GM12878 (cell line): ENCODE results near the gene SIT1. TPM values are rescaled to one million over a fixed set of nuclear protein-coding genes. Genes with fewer than 3 reads are reported as not detected.

ENCODE experiments used
- ATAC-seq: fragments of 200-7000 bp; cut with Tn5 transposase; 3 replicates; pipeline ENCODE4 v1.9.1; 2020; ENCODE audit warnings: mild to moderate bottlenecking, moderate library complexity
- BruUV-seq: library from RNA; stranded (reverse); fragments of 400-500 nt; replicated peaks from 2 replicates; lab custom pipeline; 2021; lab: Mats Ljungman, UMichigan
- CTCF ChIA-PET: fragments of 300-600 bp; sonication (Branson Sonifier 250); formaldehyde crosslinking; extraction: SDS; loops from one replicate; lab custom pipeline; 2021; ENCODE audit warnings: inconsistent platforms; lab: Yijun Ruan, JAX
- POLR2A ChIA-PET: fragments of 350-600 bp; formaldehyde crosslinking; extraction: SDS; loops from one replicate; lab custom pipeline; 2021; ENCODE audit warnings: inconsistent platforms; lab: Charles Lee
- RAD21 ChIA-PET: fragments of 300-600 bp; sonication (Branson Sonifier 250); formaldehyde crosslinking; loops from one replicate; lab custom pipeline; 2023; ENCODE audit warnings: antibody characterized with exemption; ENCODE audit not compliant: unreplicated experiment; lab: Charles Lee
- SMC1A ChIA-PET: fragments of 300-600 bp; sonication (Branson Sonifier 250); formaldehyde crosslinking; loops from one replicate; lab custom pipeline; 2023; ENCODE audit not compliant: unreplicated experiment, uncharacterized antibody; lab: Charles Lee
- DNase-seq: peaks from one replicate; pipeline ENCODE4 v3.0.0-alpha.2; 2011; ENCODE audit warnings: low read depth, low spot score
- FAIRE-seq: peaks from 3 replicates; lab custom pipeline; 2011; peaks lifted over from hg19 to GRCh38; lab: Jason Lieb, UNC
- H2AFZ ChIP-seq: 2 replicates; pipeline ENCODE4 v1.6.0; 2011; ENCODE audit warnings: low read depth, low read length, control low read depth; ENCODE audit not compliant: control insufficient read depth
- H3K27ac ChIP-seq: 2 replicates; pipeline ENCODE4 v1.5.1; 2011; ENCODE audit warnings: control low read depth; ENCODE audit not compliant: control insufficient read depth, insufficient read depth
- H3K27me3 ChIP-seq, 2 experiments: replicated peaks in 1 of 2; 2 replicates each; pipeline versions ENCODE4 v1.6.0 to v1.6.1; 2011; ENCODE audit warnings: low read length in 1 of 2; ENCODE audit not compliant: control insufficient read depth in 2 of 2, insufficient read depth in 2 of 2
- H3K36me3 ChIP-seq, 2 experiments: 2 replicates each; pipeline ENCODE4 v1.5.1; 2011; ENCODE audit warnings: low read length in 1 of 2; ENCODE audit not compliant: control insufficient read depth in 2 of 2, insufficient read depth in 2 of 2
- H3K4me1 ChIP-seq: 2 replicates; pipeline ENCODE4 v1.6.1; 2011; ENCODE audit warnings: mild to moderate bottlenecking, low read length, moderate library complexity, mixed read lengths; ENCODE audit not compliant: control insufficient read depth, insufficient read depth
- H3K4me2 ChIP-seq: 2 replicates; pipeline ENCODE4 v1.6.0; 2011; ENCODE audit warnings: control low read depth; ENCODE audit not compliant: control insufficient read depth, insufficient read depth
- H3K4me3 ChIP-seq: fragments of 200-600 bp; sonication (generic); 2 replicates; pipeline ENCODE4 v1.5.1; 2016
- H3K79me2 ChIP-seq: 2 replicates; pipeline ENCODE4 v1.6.0; 2011; ENCODE audit warnings: low read length; ENCODE audit not compliant: control insufficient read depth, insufficient read depth
- H3K9ac ChIP-seq: 2 replicates; pipeline ENCODE4 v1.8.0; 2011; ENCODE audit warnings: low read length, control low read depth, mixed read lengths; ENCODE audit not compliant: control insufficient read depth, insufficient read depth
- H3K9me3 ChIP-seq: replicated peaks from 3 replicates; pipeline ENCODE4 v1.5.1; 2011; ENCODE audit warnings: mild to moderate bottlenecking, low read length; ENCODE audit not compliant: control insufficient read depth, insufficient read depth
- H4K20me1 ChIP-seq: 2 replicates; pipeline ENCODE4 v1.6.0; 2011; ENCODE audit not compliant: control insufficient read depth, insufficient read depth
- CHD1 ChIP-seq: IDR thresholded peaks from 2 replicates; pipeline ENCODE4 v1.6.1; 2012; ENCODE audit warnings: low read depth, low read length, improper control_type of control experiment
- KLF5 ChIP-seq: fragments of 450-650 bp; IDR thresholded peaks from 2 replicates; pipeline ENCODE4 v1.6.1; 2014; ENCODE audit warnings: mild to moderate bottlenecking; ENCODE audit not compliant: partially characterized antibody
- MEF2A ChIP-seq: IDR thresholded peaks from 2 replicates; pipeline ENCODE4 v1.6.1; 2011; ENCODE audit warnings: low read depth, mild to moderate bottlenecking, low read length, moderate library complexity; ENCODE audit not compliant: insufficient read depth
- RFX5 ChIP-seq: IDR thresholded peaks from 2 replicates; pipeline ENCODE4 v1.6.1; 2011; ENCODE audit warnings: low read depth, low read length, improper control_type of control experiment
- ZNF24 ChIP-seq: fragments of 450-650 bp; IDR thresholded peaks from 2 replicates; pipeline ENCODE4 v1.6.1; 2017; ENCODE audit warnings: antibody characterized with exemption, mild to moderate bottlenecking
- WGBS: methylation state at CpG from one replicate; pipeline ENCODE4 v1.1.6; 2016; ENCODE audit warnings: low lambda C conversion rate; ENCODE audit not compliant: insufficient replicate concordance, insufficient coverage; ENCODE audit errors: missing lambda C conversion rate; 5-methylcytosine and 5-hydroxymethylcytosine counted together
- in situ Hi-C: fragments of 300-500 bp; cut with MboI; formaldehyde crosslinking; loops from 9 replicates; pipeline ENCODE4 v1.14.3; 2018; ENCODE audit warnings: mixed read lengths
- intact Hi-C: fragments of 100-400 bp; cut with micrococcal nuclease; formaldehyde crosslinking; loops from one replicate; pipeline ENCODE4 v1.14.2; 2022; ENCODE audit not compliant: unreplicated experiment
- polyA plus RNA-seq, 11 experiments: library from polyadenylated mRNA; depleted of rRNA in 4 of 11; unstranded in 6 of 11; stranded (reverse) in 5 of 11; fragments of >200 nt; fragmentation: Nextera tagmentation in 4 of 11; fragmentation: Illumina TruSeq in 1 of 11; extraction: Ambion mirVana in 4 of 11; extraction: Trizol in 1 of 11; gene quantifications; 1 replicate in 1 of 11; 2 replicates in 10 of 11; pipeline versions ENCODE4 v1.2.1 to v1.2.3, GENCODE V29; 2011 to 2016; ENCODE audit warnings: inconsistent platforms in 2 of 11, missing spikeins in 2 of 11, low read depth in 1 of 11
- total RNA-seq, 4 experiments: library from RNA; depleted of rRNA in 3 of 4; stranded (reverse); fragments of >200 nt in 3 of 4; fragmentation: Illumina TruSeq in 1 of 4; extraction: Trizol in 1 of 4; gene quantifications; 2 replicates each; pipeline versions ENCODE4 v1.2.1 to v1.2.3, GENCODE V29; 2013 to 2021
- TF ChIP-seq, protein P1 (sequence below), 3 experiments: IDR thresholded peaks in 2 of 3; conservative IDR thresholded peaks in 1 of 3; 2 replicates each; pipeline ENCODE4 v1.5.1; 2011; ENCODE audit warnings: low read depth in 3 of 3, low read length in 3 of 3, mild to moderate bottlenecking in 3 of 3, control low read depth in 2 of 3, moderate library complexity in 2 of 3, inconsistent platforms in 1 of 3, mixed read lengths in 1 of 3; ENCODE audit not compliant: control insufficient read depth in 2 of 3, insufficient read depth in 1 of 3; ENCODE audit errors: extremely low read depth in 1 of 3
- TF ChIP-seq, protein P2 (sequence below): IDR thresholded peaks from 2 replicates; pipeline ENCODE4 v1.6.1; 2011; ENCODE audit warnings: low read depth, low read length, improper control_type of control experiment, borderline replicate concordance
- TF ChIP-seq, protein P3 (sequence below): fragments of 450-650 bp; conservative IDR thresholded peaks from 2 replicates; pipeline ENCODE4 v1.6.1; 2017; ENCODE audit warnings: mild to moderate bottlenecking, moderate library complexity
- TF ChIP-seq, protein P4 (sequence below): fragments of 450-650 bp; formaldehyde crosslinking; IDR thresholded peaks from 2 replicates; pipeline ENCODE4 v1.4.0; 2020; ENCODE audit warnings: mild to moderate bottlenecking, moderate library complexity
- TF ChIP-seq, protein P5 (sequence below): IDR thresholded peaks from 2 replicates; pipeline ENCODE4 v1.6.1; 2011; ENCODE audit warnings: low read depth, mild to moderate bottlenecking, low read length, moderate library complexity, borderline replicate concordance; ENCODE audit errors: extremely low read depth

Gene SIT1
- total and polyA plus RNA-seq, 10 of the 15 experiments (the other 5 are each of a cell fraction or from before 2014, with no cell fraction given) = 0.97 to 137 (median 59.7) TPM

DNA sequence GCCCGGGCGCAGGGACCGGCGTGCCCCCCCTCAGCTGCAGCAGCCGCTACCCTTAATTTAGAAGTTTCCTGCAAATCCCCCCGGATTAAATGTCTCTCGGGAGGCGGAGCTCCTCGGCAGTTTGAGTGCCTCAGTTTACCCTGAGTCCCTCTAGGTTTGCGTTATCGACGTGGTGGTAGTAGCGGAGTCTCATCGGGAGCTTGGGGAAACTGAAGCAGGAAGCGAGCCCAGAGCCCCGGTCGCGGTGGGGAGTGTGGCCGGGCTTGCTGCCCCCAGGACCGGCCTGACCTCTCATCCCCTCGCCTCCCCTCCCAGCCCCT, 39.5 kb upstream of the SIT1 start (continued):
- TF ChIP-seq, protein P1, sequence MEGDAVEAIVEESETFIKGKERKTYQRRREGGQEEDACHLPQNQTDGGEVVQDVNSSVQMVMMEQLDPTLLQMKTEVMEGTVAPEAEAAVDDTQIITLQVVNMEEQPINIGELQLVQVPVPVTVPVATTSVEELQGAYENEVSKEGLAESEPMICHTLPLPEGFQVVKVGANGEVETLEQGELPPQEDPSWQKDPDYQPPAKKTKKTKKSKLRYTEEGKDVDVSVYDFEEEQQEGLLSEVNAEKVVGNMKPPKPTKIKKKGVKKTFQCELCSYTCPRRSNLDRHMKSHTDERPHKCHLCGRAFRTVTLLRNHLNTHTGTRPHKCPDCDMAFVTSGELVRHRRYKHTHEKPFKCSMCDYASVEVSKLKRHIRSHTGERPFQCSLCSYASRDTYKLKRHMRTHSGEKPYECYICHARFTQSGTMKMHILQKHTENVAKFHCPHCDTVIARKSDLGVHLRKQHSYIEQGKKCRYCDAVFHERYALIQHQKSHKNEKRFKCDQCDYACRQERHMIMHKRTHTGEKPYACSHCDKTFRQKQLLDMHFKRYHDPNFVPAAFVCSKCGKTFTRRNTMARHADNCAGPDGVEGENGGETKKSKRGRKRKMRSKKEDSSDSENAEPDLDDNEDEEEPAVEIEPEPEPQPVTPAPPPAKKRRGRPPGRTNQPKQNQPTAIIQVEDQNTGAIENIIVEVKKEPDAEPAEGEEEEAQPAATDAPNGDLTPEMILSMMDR (IDR thresholded peaks at IDR 0.05 in 2 of 3, conservative IDR thresholded peaks at IDR 0.05 in 1 of 3; ENCODE audit: control insufficient read depth in 2 of 3, extremely low read depth in 1 of 3, insufficient read depth in 1 of 3, low read depth in 3 of 3, low read length in 3 of 3) = no peak
- TF ChIP-seq, protein P2, sequence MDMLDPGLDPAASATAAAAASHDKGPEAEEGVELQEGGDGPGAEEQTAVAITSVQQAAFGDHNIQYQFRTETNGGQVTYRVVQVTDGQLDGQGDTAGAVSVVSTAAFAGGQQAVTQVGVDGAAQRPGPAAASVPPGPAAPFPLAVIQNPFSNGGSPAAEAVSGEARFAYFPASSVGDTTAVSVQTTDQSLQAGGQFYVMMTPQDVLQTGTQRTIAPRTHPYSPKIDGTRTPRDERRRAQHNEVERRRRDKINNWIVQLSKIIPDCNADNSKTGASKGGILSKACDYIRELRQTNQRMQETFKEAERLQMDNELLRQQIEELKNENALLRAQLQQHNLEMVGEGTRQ = no peak
- no peak for TF ChIP-seq KLF5
- TF ChIP-seq, protein P3, sequence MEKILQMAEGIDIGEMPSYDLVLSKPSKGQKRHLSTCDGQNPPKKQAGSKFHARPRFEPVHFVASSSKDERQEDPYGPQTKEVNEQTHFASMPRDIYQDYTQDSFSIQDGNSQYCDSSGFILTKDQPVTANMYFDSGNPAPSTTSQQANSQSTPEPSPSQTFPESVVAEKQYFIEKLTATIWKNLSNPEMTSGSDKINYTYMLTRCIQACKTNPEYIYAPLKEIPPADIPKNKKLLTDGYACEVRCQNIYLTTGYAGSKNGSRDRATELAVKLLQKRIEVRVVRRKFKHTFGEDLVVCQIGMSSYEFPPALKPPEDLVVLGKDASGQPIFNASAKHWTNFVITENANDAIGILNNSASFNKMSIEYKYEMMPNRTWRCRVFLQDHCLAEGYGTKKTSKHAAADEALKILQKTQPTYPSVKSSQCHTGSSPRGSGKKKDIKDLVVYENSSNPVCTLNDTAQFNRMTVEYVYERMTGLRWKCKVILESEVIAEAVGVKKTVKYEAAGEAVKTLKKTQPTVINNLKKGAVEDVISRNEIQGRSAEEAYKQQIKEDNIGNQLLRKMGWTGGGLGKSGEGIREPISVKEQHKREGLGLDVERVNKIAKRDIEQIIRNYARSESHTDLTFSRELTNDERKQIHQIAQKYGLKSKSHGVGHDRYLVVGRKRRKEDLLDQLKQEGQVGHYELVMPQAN = no peak

DNA sequence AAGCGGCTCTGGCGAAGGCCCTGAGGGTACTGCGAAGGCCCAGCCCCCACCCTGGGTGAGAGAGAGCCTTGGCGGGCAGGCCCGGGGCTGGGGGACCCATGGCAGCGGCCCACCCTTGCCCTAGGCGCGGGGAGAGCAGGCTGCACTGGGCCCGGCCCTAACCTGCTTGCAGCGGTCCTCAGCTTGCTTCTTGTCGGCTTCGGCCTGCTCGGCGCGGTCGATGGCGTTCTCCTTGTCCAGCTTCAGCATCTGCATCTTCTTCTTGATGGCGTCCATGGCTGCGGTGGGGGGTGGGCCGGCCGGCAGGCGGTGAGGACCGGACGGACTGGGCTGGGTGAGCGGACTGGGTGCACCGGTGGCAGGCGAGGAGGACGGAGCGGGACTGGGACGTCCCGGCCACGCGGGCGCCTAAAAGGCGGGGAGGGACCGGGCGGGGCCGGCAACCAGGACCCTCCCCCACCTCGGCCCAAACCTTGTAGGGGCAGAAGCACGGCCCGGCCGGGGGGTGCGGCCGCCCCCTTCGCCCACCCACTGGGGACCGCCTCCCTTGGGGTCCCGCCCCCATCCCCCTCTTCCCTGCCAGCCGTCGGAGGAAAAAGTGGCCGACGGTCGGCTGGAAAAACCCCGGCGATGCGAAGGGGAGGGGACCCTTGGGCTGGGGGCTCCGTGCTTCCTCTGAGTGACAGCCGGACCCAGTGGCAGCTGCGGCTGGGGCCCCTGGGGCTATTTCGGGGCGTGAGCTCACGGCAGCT, 39.0 kb upstream of the SIT1 start, which contains the start of gene TPM2:
Gene TPM2, minus strand, starts transcription at position 384 of the 752 bp plus-strand sequence. Its CDS starts 108 bp downstream, at position 276.
- H4K20me1 ChIP-seq = no peaks in the 10 kb centered on the region
- no peaks in the 10 kb centered on the region; the same call in 1 of the 2 replicates for H3K79me2 ChIP-seq
- ATAC-seq (peak; percentile 30), FAIRE-seq (no peak), DNase-seq (no peak)
- H3K4me3 ChIP-seq = peak within 1 kb of the TSS; percentile 87
- peak within 1 kb of the TSS; percentile 53 for H3K9ac ChIP-seq
- SMC1A ChIA-PET = interaction anchor here (1.4 kb wide), 1 partner anchor 38 kb away, joined by 4 read pairs; no protein-coding TSS in a partner anchor
- WGBS = 70% methylated on average over 33 of the region's 61 CpGs
- peak within 1 kb of the TSS; percentile 90 for H3K4me2 ChIP-seq
- no TSS peak for BruUV-seq
- H3K36me3 ChIP-seq = no peaks in the 10 kb centered on the region
- H3K4me1 ChIP-seq = peaks cover 3% of the 10 kb centered on the region; the same call in 1 of the 2 replicates
- CTCF ChIA-PET = interaction anchor here (0.9 to 15.2 kb wide), 6 partner anchors 28 to 86 kb away, joined by 3 to 227 read pairs (median 5); partner anchors contain the start of genes ARHGEF39, CCDC107 and RMRP
- peak within 1 kb of the TSS; percentile 79 for H2AFZ ChIP-seq
- in situ Hi-C loops = no loop called here
- RAD21 ChIA-PET = interaction anchor here (1.5 to 2.0 kb wide), 2 partner anchors 25 to 42 kb away, joined by 5 to 7 read pairs; no protein-coding TSS in a partner anchor
- H3K27me3 ChIP-seq = no peaks in the 10 kb centered on the region; a peak in 1 of 4 replicates
- H3K9me3 ChIP-seq = no peaks in the 10 kb centered on the region
- intact Hi-C loops = no loop called here
- POLR2A ChIA-PET = interaction anchor here (0.6 to 2.7 kb wide), 7 partner anchors 18 to 73 kb away, joined by 3 to 13 read pairs (median 4); no protein-coding TSS in a partner anchor
- no peak within 1 kb of the TSS for H3K27ac ChIP-seq
- TF ChIP-seq, protein P4, sequence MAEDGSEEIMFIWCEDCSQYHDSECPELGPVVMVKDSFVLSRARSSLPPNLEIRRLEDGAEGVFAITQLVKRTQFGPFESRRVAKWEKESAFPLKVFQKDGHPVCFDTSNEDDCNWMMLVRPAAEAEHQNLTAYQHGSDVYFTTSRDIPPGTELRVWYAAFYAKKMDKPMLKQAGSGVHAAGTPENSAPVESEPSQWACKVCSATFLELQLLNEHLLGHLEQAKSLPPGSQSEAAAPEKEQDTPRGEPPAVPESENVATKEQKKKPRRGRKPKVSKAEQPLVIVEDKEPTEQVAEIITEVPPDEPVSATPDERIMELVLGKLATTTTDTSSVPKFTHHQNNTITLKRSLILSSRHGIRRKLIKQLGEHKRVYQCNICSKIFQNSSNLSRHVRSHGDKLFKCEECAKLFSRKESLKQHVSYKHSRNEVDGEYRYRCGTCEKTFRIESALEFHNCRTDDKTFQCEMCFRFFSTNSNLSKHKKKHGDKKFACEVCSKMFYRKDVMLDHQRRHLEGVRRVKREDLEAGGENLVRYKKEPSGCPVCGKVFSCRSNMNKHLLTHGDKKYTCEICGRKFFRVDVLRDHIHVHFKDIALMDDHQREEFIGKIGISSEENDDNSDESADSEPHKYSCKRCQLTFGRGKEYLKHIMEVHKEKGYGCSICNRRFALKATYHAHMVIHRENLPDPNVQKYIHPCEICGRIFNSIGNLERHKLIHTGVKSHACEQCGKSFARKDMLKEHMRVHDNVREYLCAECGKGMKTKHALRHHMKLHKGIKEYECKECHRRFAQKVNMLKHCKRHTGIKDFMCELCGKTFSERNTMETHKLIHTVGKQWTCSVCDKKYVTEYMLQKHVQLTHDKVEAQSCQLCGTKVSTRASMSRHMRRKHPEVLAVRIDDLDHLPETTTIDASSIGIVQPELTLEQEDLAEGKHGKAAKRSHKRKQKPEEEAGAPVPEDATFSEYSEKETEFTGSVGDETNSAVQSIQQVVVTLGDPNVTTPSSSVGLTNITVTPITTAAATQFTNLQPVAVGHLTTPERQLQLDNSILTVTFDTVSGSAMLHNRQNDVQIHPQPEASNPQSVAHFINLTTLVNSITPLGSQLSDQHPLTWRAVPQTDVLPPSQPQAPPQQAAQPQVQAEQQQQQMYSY (CRISPR knock-in tag) = no peak
- TF ChIP-seq, protein P5, sequence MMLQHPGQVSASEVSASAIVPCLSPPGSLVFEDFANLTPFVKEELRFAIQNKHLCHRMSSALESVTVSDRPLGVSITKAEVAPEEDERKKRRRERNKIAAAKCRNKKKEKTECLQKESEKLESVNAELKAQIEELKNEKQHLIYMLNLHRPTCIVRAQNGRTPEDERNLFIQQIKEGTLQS = no peak
- TF ChIP-seq MEF2A (no peak), RFX5 (no peak), ZNF24 (no peak), CHD1 (no peak)
